Stimulated activated naive CD8-positive, alpha-beta T cell treated with anti-CD3 and anti-CD28 coated beads, Interleukin-15, Interleukin-2, amounts not matched to agents 100 U/mL and 50 U/mL, for 24 hours (primary cell): ENCODE measurements around the gene LIN7A.
A peak's percentile ranks its signal among the peaks of the same experiment; 100 is the strongest.
"Not testable (repeated sequence)": the region's sequence is repeated elsewhere in the genome, so short reads cannot be mapped to it uniquely, and the experiment has no call there.

Experiments
- ATAC-seq: fragments of 150-1000 bp; cut with Tn5 transposase; one replicate; pipeline ENCODE4 v1.10.0; 2021
- DNase-seq: peaks from one replicate; pipeline ENCODE4 v3.0.0; 2021

LIN7A gene

DNA sequence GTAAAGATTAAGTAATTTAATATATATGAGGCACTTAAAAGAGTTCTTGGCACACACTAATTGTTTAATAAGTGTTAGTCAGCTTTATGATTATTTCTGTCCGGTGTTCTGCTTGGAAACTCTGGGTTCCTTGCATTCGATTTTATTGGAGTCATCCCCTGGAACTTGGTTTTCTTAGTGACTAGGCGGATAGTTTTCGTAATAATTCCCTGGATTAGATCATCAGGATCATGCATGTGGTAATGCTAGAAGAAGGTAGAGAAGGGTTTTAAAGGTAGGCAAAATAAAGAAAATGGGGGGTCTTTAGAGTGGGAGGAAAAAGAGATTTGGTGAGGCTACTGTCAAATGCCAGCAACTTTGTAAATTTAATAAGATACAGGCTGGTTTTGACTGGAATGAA, 132.6 kb downstream of the LIN7A start:
- no peak for ATAC-seq
- no peak for DNase-seq

DNA sequence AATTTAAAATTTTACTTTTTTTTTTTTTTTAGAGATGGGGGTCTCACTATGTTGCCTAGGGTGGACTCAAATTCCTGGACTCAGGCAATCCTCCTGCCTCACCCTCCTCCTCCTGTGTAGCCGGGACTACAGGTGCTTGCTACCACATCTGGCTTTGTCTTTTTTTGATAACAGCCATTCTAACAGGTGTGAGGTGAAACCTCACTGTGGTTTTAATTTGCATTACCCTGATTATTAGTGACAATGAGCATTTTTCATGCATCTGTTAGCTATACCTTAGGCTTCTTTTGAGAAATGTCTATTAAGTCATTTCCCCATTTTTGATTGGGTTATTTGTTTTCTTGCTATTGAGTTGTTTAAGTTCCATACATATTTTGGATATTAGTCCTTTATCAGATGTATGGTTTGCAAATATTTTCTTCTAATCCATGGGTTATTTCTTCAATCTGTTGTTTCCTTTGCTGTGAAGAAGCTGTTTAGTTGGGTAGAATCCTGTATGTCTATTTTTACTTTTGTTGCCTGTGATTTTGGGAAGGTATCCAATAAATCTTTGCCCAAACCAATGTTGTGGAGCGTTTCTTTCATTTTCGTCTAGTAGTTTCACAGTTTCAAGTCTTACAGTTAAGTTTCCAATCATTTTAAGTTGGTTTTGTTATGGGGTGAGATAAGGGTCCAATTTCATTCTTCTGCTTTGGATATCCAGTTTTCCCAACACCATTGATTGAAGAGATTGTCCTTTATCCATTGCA, 134.9 kb downstream of the LIN7A start:
- ATAC-seq (no peak), DNase-seq (no peak)

DNA sequence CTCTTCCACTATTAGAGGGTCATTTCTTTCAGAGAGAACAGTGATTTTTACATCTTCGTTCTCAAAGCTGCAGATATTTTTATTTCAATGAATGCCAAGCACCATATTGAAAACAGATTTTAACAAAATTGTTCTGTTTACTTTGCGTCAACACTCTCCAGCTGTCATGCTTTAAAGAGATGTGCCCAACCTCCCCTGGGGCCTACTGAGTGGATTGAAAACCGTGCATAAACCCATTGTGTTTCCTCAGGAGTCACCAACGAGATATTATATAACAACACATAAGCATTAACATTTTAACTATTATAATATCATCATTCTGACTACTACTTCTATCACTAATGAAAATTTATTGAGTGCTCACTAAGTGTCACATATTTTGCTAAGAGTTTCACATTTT, 139.5 kb downstream of the LIN7A start:
- ATAC-seq (no peak), DNase-seq (no peak)

DNA sequence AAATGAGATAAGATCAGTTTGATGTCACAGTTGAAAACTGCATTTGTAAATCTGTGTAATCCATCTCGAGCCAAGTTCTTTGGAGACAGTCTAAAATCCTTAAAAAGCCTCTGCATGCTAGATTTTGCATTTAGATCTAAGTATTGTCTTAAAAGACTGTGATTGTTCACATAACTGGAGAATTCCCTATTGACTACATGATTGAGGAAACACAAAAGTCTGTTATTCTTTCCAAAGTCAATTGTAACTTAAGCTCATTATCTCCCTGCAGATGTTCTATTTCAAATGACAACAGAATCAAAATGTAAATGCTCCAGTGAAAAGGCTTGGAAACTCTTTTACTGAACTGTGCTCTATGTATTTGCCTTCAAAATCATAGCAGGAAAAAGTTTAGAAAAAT, 143.2 kb downstream of the LIN7A start:
- ATAC-seq = no peak

DNA sequence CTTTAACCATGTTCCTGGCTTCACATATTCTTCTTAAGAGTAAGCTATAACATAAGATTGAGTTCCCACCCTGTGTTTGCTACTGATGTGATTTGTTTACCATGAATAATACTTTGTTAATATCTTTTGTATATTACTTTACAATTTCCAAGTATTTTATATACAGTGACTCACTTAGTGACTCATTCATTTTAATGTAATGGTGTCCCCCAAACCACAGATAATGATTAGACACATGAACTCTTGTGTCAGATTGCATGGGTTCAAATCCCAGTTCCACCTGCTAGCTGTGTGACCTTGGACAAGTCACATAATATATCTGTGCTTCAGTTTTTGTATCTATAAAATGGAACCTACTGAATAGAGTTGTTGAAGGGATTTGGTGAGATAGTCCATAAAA, 144.9 kb downstream of the LIN7A start:
- no peak for ATAC-seq
- no peak for DNase-seq

More for the DNA sequence above, 143.2 kb downstream of the LIN7A start:
- DNase-seq = no peak

DNA sequence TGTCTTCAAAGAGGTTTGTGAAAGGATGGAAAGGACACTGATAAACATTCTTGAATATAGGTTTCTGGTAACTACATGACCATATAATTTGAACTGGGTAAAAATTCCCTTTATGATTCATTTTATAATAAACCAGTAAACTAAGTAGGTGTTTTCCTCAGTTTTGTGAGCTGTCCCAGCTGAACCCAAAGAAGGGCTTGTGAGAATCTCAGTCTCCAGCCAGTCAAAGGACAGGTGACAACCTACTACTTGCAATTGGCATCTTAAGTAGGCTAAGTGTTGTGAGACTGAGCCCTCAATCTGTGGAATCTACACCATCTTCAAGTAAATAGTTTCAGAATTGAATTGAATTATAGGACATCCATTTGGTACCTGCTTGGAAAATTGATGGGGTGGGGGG, 145.9 kb downstream of the LIN7A start:
- no peak for ATAC-seq
- DNase-seq = no peak

DNA sequence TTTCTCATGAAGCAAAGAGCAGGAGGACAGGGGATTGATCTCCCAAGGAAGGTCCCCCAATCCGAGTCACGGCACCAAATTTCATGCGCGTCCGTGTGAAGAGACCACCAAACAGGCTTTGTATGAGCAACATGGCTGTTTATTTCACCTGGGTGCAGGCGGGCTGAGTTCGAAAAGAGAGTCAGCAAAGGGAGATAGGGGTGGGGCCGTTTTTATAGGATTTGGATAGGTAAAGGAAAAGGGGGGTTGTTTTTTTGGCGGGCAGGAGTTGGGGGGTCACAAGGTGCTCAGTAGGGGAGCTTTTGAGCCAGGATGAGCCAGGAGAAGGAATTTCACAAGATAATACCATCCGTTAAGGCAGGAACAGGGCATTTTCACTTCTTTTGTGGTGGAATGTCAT, 149.3 kb downstream of the LIN7A start:
- ATAC-seq, DNase-seq: not testable (repeated sequence)

DNA sequence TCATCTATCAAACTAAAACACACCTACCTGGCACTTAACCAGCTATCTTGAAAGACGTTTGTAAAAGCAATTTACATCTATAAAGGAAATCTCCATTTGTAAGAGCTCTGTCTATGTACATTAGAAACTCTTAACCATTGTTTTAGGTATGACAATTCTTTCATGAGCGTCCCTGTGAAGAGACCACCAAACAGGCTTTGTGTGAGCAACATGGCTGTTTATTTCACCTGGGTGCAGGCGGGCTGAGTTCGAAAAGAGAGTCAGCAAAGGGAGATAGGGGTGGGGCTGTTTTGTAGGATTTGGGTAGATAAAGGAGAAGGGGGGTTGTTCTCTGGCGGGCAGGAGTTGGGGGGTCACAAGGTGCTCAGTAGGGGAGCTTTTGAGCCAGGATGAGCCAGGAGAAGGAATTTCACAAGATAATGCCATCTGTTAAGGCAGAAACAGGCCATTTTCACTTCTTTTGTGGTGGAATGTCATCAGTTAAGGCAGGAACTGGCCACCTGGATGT, 154.7 kb downstream of the LIN7A start:
- DNase-seq = not testable (repeated sequence)

DNA sequence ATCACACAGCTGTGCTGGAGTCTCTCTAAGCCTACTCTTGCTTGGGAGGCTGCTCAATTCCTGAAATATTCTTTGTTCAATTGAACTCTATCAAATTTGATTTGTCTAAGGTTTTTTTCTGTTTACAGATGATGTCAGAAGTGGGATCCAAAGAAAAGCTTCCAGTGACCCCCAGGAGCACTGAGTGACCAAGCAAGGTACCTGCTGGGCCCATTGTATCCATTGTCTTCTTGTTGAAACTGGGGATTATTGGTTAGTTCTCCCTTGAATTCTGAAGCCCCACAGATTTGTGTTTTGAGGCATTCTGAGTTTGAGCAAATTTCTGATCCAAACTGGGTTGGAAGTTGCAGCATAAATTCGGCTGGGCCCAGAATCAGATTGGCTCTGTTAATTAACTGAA, 156.4 kb downstream of the LIN7A start:
- ATAC-seq (no peak), DNase-seq (no peak)

More for the DNA sequence above, 154.7 kb downstream of the LIN7A start:
- ATAC-seq = not testable (repeated sequence)

DNA sequence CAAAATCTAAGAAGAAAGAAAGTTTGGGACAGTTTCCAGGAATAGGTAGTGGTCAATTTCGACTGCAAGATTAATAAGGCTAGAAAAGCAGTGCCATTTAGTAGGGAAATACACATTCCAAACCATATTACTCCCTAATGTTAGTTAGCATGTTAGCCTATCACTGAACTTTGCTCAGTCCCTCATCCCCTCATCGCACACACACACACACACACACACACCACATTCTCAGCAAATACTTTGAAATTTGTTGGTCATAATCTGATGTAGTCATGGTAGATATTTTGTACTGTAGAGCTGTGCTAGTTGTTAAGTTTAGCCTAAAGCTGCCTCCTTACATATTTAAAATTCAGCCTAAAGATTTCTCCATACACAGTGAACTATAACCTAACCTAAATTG, 157.0 kb downstream of the LIN7A start:
- ATAC-seq (no peak), DNase-seq (no peak)

DNA sequence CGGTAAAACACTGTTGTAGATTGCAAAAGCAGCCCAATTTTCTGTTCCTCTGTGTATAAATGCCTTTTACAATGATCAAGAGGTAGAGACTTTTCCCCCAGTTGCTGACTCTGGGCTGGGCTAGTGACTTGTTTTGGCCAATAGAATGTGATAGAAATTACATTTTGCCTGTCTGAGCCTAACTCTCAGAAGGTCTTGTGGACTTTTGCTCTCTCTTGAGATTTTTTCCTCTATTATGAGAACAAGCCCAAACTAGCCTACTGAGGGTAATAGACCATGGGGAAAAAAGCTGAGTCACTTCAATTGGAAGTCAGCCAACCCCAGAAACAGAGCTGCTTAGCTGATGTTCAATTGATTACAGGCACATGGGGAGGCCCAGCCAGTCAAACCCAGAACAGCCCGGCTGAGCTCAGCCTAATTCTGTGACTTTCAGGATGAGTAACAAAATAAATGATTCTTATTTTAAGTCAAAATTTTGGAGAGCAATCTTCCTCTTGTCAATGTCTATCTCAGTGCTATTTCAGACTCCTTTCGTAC, 159.7 kb downstream of the LIN7A start:
- ATAC-seq (peak; percentile 61), DNase-seq (peak; percentile 19)

DNA sequence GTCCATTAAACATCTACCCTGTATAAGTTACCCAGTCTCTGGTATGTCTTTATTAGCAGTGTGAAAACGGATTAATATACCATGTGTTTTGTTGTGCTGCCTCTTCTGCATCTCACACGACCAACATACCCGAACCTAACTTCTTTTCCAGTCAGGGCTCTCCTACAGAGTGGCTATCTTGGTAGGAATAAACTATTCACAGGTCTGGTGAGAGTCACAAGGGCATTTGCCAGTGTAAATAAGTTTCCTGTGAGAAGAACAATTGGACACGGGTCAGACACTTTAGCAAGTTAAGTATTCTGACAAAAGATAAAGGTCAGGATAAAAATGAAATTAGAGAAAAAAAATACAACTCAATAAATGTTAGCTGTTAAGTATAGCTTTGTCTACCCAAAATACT, 160.1 kb downstream of the LIN7A start:
- no peak for DNase-seq
- no peak for ATAC-seq

DNA sequence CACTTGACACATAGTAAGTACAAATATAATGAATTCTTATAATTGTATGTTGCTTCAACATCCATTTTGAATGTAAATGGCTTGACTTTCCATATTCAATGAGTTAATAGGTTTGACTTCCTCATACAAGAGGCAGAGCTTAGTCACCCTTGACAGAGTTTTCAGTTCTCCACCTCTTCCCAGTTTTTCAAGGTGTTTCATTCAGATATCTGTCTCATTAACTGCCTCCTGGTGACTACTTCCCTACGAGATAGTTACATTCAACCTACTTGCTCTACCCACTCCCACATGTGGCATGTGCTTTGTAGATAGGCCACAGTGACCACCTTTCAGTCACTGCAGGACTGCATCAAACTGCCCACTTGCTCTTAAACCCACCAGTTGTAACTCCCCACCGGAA, 161.0 kb downstream of the LIN7A start:
- ATAC-seq (no peak), DNase-seq (no peak)

DNA sequence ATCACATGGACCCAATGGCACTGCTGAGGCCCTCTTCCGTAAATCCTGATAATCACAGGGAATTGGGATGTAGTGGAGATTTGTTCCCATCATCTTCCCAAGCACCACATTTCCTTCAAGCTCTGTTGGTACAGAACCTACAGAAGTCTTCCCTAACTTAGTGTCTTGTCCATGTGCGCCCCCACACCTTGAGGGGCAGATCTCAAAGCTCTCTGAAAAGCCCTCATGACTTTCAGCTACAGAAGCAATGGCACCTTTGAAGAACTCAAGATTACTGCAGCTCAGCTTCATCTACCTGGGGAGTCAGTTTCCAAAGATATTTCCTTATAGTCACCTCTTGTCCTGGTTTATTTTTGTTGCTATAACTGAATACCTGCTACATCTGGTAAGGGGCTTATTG, 166.8 kb downstream of the LIN7A start:
- DNase-seq (no peak), ATAC-seq (no peak)

DNA sequence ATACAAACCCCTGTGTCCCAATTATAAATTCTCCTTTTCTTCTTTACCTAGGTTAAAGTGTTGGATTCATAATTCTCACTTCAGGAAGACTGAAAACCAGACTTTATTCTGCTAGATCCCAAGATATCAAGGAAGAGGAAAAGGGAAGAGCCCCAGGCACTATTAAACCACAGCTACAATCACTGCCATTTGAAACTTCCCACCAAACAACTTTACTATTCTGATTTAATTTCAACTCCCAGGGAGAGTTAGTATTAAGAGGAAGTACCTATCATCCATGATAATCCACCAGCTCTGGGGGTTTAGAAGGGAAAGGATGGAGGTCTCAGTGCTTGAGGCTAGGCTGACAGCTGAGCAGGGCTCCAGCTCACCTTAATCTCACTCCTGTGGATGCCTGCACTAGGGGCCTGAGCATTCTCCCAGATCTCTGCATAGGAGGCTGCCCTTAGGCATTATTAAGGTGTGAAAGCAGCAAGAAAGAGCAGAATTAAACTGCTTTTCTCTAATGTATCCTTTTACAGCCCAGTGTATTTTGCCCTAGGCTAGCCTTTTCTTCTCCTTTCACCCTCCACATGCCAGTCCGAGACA, 168.1 kb downstream of the LIN7A start:
- DNase-seq (no peak), ATAC-seq (no peak)

DNA sequence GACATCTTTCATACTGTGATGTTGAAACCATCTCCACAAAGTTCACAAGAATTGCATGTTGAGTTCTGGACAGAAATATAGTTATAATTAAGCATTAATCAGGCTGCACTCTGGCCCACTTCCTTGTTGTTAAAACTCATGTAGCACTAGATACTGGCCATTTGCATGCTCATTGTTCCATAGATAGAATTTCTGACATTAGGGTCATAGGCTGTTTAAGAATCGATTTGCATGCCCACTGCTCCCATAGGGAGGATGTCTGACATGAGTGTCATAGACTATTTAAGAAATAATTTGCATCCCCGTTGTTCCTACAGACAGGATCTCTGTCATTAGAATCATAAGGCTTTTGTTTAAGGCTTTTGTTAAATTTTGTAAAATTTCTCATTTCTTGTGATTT, 170.8 kb downstream of the LIN7A start:
- ATAC-seq (no peak), DNase-seq (no peak)

DNA sequence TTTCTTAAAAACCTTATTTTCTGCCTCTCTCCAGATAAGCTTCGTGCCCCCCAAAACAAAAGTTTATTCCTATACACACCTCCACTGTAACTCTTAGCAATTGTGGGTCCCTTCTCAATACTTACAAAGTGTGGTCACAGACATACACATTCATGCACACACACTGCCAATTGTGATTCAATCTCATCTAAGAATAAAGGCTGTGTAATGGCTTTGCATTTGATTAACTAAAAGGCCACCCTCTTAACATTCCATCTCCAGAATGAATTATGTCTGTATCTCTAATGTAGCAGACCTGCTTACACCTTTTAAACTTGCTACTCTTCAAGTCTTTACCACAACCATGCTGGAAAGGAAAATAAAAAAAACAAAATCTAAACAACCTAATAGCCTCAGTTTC, 171.5 kb downstream of the LIN7A start:
- ATAC-seq (no peak), DNase-seq (no peak)

DNA sequence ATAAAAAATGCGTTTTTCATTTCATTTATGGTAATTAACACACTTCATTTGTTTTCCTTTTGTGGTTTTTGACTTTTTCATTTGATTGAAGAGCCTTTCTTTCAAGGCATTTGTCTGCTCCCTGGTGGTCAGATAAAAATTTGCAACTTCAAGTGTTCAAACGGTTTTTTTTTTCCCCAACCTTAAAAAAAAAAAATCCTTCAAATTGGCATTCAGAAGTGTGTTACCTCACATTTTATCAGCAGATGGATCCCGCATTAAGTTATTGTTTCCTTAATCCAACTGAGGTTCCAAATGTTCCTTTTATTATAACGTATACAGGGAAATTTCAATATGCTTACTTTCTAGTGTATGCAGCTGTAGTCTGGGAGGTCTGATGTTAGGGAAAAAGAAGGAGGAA, 173.9 kb downstream of the LIN7A start:
- ATAC-seq (no peak), DNase-seq (no peak)

DNA sequence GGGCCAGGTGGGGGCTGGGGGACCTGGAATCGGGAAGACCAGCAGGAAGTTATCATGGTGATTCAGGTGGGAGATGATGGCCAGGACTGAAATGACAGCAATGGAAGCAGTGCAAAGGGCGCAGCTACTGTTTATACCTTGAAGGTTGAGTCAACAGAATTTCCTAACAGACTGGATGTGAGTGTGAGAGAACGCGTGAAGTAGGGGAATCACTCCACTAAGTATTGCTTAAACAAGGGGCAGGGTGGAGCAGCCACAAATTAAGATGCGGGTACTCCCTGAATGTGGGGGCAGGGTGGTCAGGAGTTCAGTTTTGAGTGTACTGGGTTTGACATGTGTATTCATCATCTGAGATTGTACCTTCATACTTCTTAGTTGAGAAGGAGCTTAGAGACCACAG, 175.9 kb downstream of the LIN7A start:
- DNase-seq (no peak), ATAC-seq (no peak)

DNA sequence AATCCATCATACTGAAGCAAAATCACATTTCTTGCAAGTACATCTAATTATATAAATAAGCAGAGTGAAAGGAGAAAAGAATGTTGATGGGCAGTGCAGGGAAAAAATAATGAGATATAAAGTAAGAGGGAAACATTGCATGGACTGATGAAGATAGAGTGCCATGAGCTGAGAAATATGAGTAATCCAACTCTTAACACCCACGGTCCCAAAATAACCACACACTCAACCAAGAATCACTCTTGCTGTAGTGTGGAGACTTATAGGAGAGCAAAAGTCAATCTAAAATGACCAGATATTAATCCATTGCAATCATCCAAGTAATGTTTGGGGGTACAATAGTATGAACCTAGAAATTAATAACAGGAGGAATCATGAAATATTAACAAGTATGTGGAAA, 180.9 kb downstream of the LIN7A start:
- ATAC-seq = no peak
- DNase-seq = no peak

DNA sequence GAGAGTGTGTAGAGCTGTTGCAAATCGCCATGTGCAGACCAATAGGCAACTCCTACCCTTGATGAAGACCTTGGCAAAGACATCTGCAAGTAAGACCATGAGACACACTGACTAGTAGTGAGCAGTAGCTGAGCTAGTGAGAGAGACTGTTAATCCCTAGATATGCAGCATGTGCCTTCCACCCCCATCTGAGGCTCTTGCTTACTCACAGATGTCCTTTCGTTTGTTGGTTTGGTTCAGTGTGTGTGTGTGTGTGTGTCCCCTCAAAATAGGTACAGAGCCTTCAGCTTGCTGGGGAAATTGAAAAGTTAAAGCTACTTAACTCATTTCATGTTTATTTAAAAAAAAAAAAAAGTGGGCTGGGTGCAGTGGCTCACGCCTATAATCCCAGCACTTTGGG, 183.5 kb downstream of the LIN7A start:
- ATAC-seq = no peak
- no peak for DNase-seq

DNA sequence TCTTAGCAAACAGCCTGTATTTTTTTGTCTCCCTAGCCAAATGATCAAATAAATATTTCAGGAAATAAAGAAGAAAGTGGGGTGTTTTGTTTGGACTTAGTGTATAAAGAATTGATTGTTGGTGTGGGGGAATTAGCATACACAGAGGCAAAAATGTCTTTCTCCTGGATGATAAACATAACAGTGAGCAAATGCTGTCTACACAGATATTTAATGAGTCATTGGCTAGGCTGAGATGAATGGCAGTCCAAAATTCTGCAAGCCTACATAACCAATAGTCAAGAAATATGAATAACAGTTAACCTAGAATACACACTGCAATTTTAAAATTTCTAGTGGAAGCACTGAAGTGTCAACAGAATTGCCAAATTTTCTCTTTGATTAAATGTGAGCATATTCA, 185.3 kb downstream of the LIN7A start:
- DNase-seq = no peak
- ATAC-seq = no peak

DNA sequence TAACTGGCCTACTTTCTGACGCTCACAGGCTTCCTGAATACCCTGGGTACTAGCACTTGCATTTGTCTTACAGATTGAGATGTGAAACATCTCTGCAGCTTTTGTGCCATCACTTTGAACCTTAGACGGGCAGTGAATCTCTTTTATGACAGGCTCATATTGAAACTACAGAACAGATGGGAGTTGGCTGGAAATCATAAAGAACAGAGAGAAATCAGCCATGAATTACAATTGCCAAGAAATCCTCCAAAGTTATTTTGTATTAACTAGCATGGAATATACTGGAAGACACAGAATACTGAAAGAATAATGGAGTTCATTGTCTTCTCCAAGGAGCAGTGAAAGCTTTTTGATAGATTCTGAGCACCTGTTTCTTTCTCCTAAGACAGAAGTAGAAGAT, 188.3 kb downstream of the LIN7A start:
- DNase-seq (no peak), ATAC-seq (no peak)

DNA sequence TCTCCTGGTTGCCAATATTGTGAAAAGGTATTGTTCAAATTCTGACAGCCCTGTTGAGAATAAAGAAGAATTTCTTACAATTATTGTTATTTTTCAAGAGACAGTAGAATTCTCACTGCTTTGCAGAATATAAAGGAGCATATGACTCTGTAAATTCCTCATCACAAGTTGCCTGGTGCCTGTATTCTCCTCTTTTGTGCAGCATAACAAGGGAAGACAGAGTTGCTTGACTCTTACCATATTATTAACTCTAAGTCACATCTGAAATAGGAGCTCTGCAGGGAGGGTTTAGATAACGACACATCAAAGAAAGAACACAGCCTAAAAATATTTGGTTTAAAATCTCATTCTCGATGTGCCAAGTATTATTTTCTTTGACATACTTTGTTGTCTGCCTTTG, 189.9 kb downstream of the LIN7A start:
- DNase-seq (no peak), ATAC-seq (no peak)
